ENCODE measurements around the gene UGP2.

The UGP2 gene

DNA sequence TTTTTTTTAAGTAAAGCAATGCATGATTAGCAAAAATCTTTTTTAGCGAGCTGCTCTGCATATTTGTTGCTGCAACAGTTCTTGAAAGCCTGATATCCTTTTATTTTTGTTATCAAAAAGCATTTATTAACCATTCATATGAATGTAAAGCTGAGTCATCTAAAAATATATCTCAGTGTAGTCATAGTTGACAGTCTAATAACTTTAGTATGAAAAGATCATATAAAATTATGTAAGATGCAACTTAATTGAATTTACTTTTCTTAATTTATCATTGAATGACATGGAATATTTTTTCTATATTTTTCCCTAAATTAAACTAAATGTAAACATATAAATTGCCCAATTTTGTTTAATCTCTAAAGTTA lies 8.5 kb downstream of the UGP2 start:
- Histone ChIP-seq H3K4me3 (replicated peaks; ENCODE audit: insufficient read depth, low read length) (no peak overlapping the region), H3K27me3 (ENCODE audit: insufficient read depth, poor library complexity, severe bottlenecking) (no peaks in the 10 kb centered on the region), H3K27ac (replicated peaks) (no peak overlapping the region)
- no peak for TF ChIP-seq SPI1 (IDR thresholded peaks at IDR 0.05; ENCODE audit: borderline replicate concordance, low read depth)
- TF ChIP-seq, protein P1, sequence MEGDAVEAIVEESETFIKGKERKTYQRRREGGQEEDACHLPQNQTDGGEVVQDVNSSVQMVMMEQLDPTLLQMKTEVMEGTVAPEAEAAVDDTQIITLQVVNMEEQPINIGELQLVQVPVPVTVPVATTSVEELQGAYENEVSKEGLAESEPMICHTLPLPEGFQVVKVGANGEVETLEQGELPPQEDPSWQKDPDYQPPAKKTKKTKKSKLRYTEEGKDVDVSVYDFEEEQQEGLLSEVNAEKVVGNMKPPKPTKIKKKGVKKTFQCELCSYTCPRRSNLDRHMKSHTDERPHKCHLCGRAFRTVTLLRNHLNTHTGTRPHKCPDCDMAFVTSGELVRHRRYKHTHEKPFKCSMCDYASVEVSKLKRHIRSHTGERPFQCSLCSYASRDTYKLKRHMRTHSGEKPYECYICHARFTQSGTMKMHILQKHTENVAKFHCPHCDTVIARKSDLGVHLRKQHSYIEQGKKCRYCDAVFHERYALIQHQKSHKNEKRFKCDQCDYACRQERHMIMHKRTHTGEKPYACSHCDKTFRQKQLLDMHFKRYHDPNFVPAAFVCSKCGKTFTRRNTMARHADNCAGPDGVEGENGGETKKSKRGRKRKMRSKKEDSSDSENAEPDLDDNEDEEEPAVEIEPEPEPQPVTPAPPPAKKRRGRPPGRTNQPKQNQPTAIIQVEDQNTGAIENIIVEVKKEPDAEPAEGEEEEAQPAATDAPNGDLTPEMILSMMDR (IDR thresholded peaks at IDR 0.05; ENCODE audit: insufficient read depth, low read length), result no peak
- DNase-seq (ENCODE audit: low read depth in 1 of 2, low spot score in 1 of 2), result no peak

DNA sequence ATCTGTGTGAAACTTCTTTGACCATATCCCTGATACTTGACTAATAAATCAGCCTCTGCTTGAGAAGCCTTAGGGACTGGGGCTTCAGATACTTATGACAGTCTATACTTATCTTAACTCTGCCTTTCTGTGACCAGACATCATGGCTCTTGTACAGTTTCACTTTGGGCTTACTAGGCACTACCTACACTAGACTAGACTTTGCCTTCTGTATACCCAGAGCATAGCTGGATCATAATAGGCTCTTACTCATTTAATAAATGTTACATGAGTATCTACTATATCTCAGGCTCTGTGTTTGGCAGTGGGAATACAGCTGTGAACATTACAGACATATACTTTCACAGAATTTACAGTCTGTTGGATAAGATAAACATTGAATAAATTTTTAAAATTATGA lies 9.0 kb downstream of the UGP2 start:
- no peak overlapping the region for H3K27ac ChIP-seq (replicated peaks)
- no peak for TF ChIP-seq SPI1 (IDR thresholded peaks at IDR 0.05; ENCODE audit: borderline replicate concordance, low read depth)
- TF ChIP-seq, protein P2, sequence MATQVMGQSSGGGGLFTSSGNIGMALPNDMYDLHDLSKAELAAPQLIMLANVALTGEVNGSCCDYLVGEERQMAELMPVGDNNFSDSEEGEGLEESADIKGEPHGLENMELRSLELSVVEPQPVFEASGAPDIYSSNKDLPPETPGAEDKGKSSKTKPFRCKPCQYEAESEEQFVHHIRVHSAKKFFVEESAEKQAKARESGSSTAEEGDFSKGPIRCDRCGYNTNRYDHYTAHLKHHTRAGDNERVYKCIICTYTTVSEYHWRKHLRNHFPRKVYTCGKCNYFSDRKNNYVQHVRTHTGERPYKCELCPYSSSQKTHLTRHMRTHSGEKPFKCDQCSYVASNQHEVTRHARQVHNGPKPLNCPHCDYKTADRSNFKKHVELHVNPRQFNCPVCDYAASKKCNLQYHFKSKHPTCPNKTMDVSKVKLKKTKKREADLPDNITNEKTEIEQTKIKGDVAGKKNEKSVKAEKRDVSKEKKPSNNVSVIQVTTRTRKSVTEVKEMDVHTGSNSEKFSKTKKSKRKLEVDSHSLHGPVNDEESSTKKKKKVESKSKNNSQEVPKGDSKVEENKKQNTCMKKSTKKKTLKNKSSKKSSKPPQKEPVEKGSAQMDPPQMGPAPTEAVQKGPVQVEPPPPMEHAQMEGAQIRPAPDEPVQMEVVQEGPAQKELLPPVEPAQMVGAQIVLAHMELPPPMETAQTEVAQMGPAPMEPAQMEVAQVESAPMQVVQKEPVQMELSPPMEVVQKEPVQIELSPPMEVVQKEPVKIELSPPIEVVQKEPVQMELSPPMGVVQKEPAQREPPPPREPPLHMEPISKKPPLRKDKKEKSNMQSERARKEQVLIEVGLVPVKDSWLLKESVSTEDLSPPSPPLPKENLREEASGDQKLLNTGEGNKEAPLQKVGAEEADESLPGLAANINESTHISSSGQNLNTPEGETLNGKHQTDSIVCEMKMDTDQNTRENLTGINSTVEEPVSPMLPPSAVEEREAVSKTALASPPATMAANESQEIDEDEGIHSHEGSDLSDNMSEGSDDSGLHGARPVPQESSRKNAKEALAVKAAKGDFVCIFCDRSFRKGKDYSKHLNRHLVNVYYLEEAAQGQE (IDR thresholded peaks at IDR 0.05; ENCODE audit: insufficient replicate concordance, low read depth), result no peak
- TF ChIP-seq, protein P1 (IDR thresholded peaks at IDR 0.05; ENCODE audit: insufficient read depth, low read length), result no peak
- TF ChIP-seq POLR2AphosphoS5 (IDR thresholded peaks at IDR 0.05; ENCODE audit: low read depth), result no peak
- TF ChIP-seq GABPA (IDR thresholded peaks at IDR 0.05; ENCODE audit: low read depth), result no peak
- DNase-seq (ENCODE audit: low read depth in 1 of 2, low spot score in 1 of 2), result no peak
- H3K27me3 ChIP-seq (ENCODE audit: insufficient read depth, poor library complexity, severe bottlenecking), result no peaks in the 10 kb centered on the region
- H3K4me3 ChIP-seq (replicated peaks; ENCODE audit: insufficient read depth, low read length), result no peak overlapping the region

DNA sequence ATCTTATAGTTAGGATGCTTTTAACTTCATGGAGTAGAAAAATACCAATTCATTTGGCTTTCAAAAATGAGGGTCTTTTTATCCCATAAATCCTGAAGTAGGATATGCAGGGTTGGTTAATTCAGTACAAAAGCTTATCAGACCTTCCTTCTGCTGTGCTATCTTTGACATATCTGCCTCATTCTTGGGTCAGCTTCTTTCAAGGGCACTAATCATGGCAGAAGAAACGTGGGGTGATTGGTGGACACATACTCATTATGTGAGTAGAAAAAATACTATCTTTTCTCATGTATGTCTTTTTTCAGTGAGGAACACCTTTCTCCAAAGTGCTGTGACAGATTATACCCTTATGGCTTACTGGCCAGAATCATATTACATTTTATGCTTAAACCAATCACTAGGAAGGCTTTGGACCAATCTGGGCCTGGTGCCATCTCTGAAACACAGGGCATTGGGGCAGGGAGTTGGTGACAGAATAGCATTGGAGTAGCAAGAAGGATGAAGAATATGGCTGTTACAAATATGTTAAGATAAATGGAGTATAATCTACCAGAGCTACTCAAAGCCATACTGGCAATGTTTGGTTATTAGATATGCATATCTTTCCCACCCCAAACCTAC lies 10.1 kb downstream of the UGP2 start:
- Histone ChIP-seq H3K4me3 (replicated peaks; ENCODE audit: insufficient read depth, low read length) (no peak overlapping the region), H3K27ac (replicated peaks) (no peak overlapping the region), H3K27me3 (ENCODE audit: insufficient read depth, poor library complexity, severe bottlenecking) (no peaks in the 10 kb centered on the region)
- TF ChIP-seq, protein P1 (IDR thresholded peaks at IDR 0.05; ENCODE audit: insufficient read depth, low read length), result no peak
- TF ChIP-seq, protein P2 (IDR thresholded peaks at IDR 0.05; ENCODE audit: insufficient replicate concordance, low read depth), result no peak
- no peak for TF ChIP-seq GABPA (IDR thresholded peaks at IDR 0.05; ENCODE audit: low read depth)
- no peak for TF ChIP-seq POLR2AphosphoS5 (IDR thresholded peaks at IDR 0.05; ENCODE audit: low read depth)
- TF ChIP-seq SPI1 (IDR thresholded peaks at IDR 0.05; ENCODE audit: borderline replicate concordance, low read depth), result no peak
- no peak for DNase-seq (ENCODE audit: low read depth in 1 of 2, low spot score in 1 of 2)

All from HL-60 (cell line).